ENCODE measurements around the gene KCNMB2. TPM values are rescaled to one million over a fixed set of nuclear protein-coding genes. Genes with fewer than 3 reads are reported as not detected.

KCNMB2 gene
- total RNA-seq, 1 donor from 2014 or later, result not detected

DNA sequence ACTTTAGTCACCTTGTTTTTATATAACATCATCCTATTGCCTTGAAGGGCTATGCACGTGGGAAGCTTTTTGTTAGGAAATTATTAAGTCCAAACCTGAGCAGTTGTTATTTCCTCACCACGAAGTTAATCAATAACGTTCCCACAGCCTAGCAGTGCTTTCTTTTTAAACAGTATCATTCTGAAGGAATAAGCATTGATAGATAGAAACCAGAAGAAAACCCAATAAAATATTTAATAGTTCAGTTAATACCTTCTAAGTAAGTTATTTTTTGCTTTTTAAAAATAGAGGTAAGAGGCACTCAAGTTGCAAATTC, 149.3 kb downstream of the KCNMB2 start:
- TF ChIP-seq, protein P1, sequence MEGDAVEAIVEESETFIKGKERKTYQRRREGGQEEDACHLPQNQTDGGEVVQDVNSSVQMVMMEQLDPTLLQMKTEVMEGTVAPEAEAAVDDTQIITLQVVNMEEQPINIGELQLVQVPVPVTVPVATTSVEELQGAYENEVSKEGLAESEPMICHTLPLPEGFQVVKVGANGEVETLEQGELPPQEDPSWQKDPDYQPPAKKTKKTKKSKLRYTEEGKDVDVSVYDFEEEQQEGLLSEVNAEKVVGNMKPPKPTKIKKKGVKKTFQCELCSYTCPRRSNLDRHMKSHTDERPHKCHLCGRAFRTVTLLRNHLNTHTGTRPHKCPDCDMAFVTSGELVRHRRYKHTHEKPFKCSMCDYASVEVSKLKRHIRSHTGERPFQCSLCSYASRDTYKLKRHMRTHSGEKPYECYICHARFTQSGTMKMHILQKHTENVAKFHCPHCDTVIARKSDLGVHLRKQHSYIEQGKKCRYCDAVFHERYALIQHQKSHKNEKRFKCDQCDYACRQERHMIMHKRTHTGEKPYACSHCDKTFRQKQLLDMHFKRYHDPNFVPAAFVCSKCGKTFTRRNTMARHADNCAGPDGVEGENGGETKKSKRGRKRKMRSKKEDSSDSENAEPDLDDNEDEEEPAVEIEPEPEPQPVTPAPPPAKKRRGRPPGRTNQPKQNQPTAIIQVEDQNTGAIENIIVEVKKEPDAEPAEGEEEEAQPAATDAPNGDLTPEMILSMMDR (IDR thresholded peaks at IDR 0.05), result no peak
- Histone ChIP-seq H3K27me3 (no peaks in the 10 kb centered on the region), H3K4me3 (no peak overlapping the region), H3K9me3 (peaks cover 0 to 4% of the 10 kb centered on the region in 2 donors), H3K27ac (no peak overlapping the region), H3K36me3 (no peaks in the 10 kb centered on the region), H3K4me1 (no peaks in the 10 kb centered on the region)
- intact Hi-C loops (cut with DNase I), result no loop called here
- DNase-seq (ENCODE audit: low spot score in 2 of 2), result no peak

DNA sequence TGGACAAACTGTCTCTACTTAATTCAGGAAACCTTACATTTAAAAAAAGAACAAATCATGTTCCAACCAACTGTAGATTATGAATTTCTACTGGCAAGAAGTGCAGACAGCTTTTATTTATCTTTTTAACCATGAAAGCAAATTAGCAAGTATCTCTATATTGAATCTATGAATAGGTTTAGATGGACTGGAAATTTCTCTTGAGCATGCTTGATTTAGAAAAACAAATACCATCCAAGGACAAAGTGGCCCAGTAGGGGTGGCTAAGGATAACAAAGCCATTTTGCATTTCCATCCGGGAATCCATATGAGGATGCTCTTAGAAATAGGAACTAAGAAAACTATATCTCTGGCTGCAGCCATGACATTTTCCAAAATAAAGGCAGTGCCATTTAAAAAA, 150.6 kb downstream of the KCNMB2 start:
- H3K4me3 ChIP-seq, result no peak overlapping the region
- H3K27me3 ChIP-seq, result no peaks in the 10 kb centered on the region
- H3K4me1 ChIP-seq, result no peaks in the 10 kb centered on the region
- no peaks in the 10 kb centered on the region for H3K36me3 ChIP-seq
- intact Hi-C loops (cut with DNase I), result no loop called here
- H3K27ac ChIP-seq, result no peak overlapping the region
- DNase-seq (ENCODE audit: low spot score in 2 of 2), result no peak
- TF ChIP-seq, protein P1 (IDR thresholded peaks at IDR 0.05), result no peak
- H3K9me3 ChIP-seq, result peaks cover 0 to 4% of the 10 kb centered on the region in 2 donors

DNA sequence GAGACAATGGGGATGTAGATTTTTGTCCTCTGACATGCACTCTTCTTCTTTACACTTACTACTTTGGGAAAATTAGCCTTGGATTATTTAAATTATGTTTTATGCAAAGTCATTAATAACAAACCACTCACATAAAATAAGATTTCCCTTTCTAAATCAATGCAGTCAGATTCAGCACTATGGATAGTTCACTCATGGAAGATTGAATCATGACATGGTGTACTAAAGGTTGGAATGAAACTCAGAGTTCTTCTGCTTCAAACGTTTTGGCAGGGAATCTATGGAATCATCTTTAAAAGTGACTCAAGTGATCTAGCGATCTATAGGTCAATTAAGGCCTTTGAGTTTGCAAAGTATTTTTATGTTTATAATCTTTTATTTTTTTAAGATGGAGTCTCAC, 154.3 kb downstream of the KCNMB2 start:
- no peaks in the 10 kb centered on the region for H3K27me3 ChIP-seq
- H3K36me3 ChIP-seq, result no peaks in the 10 kb centered on the region
- no peak for DNase-seq (ENCODE audit: low spot score in 2 of 2)
- TF ChIP-seq, protein P1 (IDR thresholded peaks at IDR 0.05), result no peak
- no peaks in the 10 kb centered on the region for H3K9me3 ChIP-seq
- no peaks in the 10 kb centered on the region for H3K4me1 ChIP-seq
- no peak overlapping the region for H3K4me3 ChIP-seq
- intact Hi-C loops (cut with DNase I), result no loop called here
- H3K27ac ChIP-seq, result no peak overlapping the region

DNA sequence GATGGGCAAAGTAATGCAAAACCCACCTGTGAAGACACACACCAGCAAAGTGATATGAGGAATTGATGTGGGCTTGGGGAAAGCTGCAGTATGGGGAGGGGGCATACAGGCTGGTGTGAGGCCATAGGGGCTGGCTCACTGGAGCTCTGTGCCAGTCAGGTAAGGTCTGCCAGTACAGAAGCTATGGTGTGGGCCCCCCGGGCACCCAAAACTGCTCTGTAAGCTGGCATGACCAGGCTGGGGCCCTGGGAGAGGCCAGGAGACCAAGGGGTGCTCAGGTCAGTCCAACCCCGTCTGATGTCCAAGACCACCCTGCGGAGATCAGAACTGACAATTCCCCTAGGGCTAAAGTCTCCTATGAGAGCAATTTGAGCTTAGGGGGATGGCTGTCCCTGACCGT, 163.1 kb downstream of the KCNMB2 start:
- Histone ChIP-seq H3K36me3 (no peaks in the 10 kb centered on the region), H3K4me1 (peaks cover 0 to 3% of the 10 kb centered on the region in 2 donors), H3K9me3 (peaks cover 0 to 5% of the 10 kb centered on the region in 2 donors), H3K4me3 (no peak overlapping the region), H3K27ac (no peak overlapping the region), H3K27me3 (no peaks in the 10 kb centered on the region)
- DNase-seq (ENCODE audit: low spot score in 2 of 2), result no peak
- intact Hi-C loops (cut with DNase I), result no loop called here
- TF ChIP-seq, protein P1 (IDR thresholded peaks at IDR 0.05), result no peak

DNA sequence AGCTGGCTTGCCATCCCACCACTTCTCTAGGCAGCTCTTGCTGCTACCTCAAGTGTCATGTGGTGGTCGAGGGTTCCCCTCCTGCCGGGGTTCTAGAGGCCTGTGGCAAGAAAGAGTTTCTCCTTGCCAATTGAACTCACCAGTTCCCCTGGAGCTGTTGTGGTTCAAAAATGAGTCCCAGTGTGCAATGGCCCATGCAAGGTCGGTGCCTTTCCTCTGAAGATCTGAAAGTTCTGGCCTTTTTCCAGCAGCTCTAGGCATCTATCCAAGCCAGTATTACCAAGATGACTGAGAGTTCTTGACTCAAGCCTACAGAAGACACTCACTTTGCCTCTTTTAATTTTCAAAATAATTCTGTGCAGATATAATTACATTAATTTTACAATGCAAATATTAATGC, 163.6 kb downstream of the KCNMB2 start:
- TF ChIP-seq, protein P1 (IDR thresholded peaks at IDR 0.05), result no peak
- DNase-seq (ENCODE audit: low spot score in 2 of 2), result no peak
- Histone ChIP-seq H3K27ac (no peak overlapping the region), H3K9me3 (peaks cover 0 to 5% of the 10 kb centered on the region in 2 donors), H3K36me3 (no peaks in the 10 kb centered on the region), H3K4me3 (no peak overlapping the region), H3K27me3 (no peaks in the 10 kb centered on the region), H3K4me1 (peaks cover 0 to 3% of the 10 kb centered on the region in 2 donors)
- intact Hi-C loops (cut with DNase I), result no loop called here

DNA sequence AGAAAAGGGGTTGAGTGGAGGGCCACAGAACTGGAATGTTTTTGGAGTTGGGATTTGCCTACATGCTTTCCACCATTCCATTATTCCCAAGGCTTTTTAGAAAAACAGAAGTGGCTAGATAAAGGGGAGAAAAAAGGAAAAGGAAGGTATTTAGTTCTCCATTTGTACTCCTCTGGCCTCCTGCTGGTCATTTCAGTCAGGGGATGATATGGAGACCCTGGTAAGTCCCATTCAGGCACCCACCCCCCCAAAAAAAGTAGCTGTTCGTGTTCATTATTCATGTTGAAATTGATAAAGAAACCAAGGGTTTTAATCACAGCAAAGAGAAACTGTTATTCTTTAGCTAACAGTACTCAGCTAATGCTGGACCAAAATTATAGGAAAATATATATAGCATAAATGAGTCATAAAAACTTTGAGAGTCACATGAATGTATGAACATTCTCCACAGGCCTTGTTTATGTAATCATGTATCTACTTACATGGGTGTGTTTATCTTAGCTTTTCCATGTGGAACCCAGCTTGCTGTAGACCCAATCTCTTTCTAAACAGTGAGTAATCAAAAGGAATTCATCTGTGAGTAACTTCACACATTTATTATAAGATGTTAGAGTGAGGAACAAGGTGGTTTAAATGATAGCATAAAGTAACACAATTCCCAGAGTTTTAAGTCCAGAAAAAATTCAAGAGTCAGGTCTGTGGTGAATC, 167.2 kb downstream of the KCNMB2 start:
- Histone ChIP-seq H3K27me3 (no peaks in the 10 kb centered on the region), H3K36me3 (no peaks in the 10 kb centered on the region)

More for the DNA sequence above, 167.2 kb downstream of the KCNMB2 start:
- intact Hi-C loops (cut with DNase I), result no loop called here
- TF ChIP-seq, protein P1 (IDR thresholded peaks at IDR 0.05), result no peak
- H3K9me3 ChIP-seq, result no peaks in the 10 kb centered on the region
- DNase-seq (ENCODE audit: low spot score in 2 of 2), result no peak
- H3K27ac ChIP-seq, result peak overlapping the region in 1 of 2 donors; percentile 10
- no peak overlapping the region for H3K4me3 ChIP-seq
- H3K4me1 ChIP-seq, result peaks cover 0 to 3% of the 10 kb centered on the region in 2 donors

Measured in ascending aorta (tissue), 2 donors.